Measurements from ENCODE around the gene NOS2.

DNA sequence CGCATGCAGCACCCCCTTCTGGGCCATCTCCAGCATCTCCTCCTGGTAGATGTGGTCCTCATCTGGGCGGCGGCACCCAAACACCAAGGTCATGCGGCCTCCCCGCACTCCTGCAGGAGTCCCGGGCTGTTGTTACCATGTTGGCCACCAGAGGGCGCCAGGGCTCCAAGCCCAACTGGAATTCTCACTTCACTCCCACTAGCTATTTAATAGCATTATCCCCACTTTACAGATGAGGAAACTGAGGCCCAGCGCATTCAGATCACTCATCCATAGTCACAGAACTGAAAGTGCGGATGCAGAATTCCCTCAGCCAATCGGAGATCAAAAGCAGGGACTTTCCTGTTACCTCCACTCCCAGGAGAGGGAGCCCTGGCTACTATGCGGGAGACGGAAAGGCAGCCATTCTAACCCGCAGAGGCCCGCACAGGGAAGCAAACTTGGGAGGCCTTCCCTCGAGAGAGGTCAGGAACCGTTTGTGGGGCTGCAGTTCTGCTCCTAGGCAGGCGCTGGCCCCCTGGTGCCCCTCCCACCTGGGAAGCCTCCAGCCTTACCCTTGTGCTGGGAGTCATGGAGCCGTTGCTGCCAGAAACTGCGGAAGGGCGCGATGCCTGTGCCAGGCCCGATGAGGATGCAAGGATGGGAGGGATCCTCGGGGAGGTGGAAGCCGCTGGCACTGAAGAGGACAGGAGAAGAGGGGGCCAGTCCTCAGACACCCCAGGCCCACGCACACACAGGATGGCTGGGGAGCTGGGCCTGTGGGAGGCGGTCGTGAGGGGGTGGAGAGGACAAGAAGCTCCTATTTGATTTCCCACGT lies 40.1 kb downstream of the NOS2 start:
- TF ChIP-seq POLR2AphosphoS5 (IDR thresholded peaks at IDR 0.05; ENCODE audit: low read depth, low read length) (no peak), TAF1 (IDR thresholded peaks at IDR 0.05; ENCODE audit: low read depth, low read length) (no peak)
